ENCODE data around the gene CRIP2. TPM values are rescaled to one million over a fixed set of nuclear protein-coding genes. Genes with fewer than 3 reads are reported as not detected.

CRIP2 gene
- total and polyA plus RNA-seq, 2 of the 13 experiments (the other 11 are each of a cell fraction or from before 2014, with no cell fraction given): 31.6 to 37.9 TPM

DNA sequence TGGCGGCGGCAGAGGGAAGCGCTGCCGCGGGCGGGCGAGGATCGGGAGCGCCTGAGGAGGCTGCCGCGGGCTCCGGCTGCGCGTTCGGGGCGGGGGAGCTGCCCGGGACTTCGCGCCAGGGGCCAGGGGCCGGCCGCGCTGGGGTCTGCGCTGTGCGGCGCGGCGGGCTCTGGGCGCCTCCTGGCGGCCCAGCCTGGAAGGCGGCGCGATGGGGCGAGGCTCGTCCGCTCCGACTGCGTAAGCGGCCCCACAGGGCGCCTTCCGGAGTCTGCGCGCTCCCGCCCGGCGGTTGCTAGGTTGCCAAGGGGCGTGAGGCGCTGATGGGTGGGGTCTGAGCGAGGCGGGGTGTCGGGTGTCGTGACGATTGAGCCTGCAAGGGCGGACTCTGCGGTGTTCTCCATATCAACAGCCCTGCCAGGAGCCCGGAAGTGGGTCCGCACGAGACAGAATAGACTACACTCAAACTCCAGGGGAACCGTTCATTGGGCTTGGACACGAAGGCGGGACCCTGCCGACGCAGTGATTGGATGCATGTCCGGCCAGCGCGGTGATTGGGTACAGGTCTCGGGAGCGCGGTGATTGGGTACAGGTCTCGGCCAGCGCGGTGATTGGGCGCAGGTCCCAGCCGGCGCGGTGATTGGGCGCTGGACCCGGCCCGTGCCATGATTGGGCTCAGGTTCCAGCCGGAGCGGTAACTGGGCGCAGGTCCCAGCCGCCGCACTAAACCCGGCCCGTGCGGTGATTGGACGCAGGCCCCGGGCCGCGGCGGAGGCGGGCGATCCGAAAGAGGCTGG is 16.1 kb downstream of the CRIP2 start, which contains the start of gene TEDC1 (continued):
- TF ChIP-seq, protein P1, sequence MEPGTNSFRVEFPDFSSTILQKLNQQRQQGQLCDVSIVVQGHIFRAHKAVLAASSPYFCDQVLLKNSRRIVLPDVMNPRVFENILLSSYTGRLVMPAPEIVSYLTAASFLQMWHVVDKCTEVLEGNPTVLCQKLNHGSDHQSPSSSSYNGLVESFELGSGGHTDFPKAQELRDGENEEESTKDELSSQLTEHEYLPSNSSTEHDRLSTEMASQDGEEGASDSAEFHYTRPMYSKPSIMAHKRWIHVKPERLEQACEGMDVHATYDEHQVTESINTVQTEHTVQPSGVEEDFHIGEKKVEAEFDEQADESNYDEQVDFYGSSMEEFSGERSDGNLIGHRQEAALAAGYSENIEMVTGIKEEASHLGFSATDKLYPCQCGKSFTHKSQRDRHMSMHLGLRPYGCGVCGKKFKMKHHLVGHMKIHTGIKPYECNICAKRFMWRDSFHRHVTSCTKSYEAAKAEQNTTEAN (CRISPR knock-in tag; conservative IDR thresholded peaks at IDR 0.05): peak; percentile 64
- peak; percentile 44; the same call in 1 of the 2 replicates for TF ChIP-seq ZNF83 (CRISPR knock-in tag; IDR thresholded peaks at IDR 0.05; ENCODE audit: borderline replicate concordance)
- no peak for TF ChIP-seq EZH2 (conservative IDR thresholded peaks at IDR 0.05; ENCODE audit: low read depth, low read length)
- TF ChIP-seq PITX1 (CRISPR knock-in tag; IDR thresholded peaks at IDR 0.05): peak; percentile 44; the same call in 1 of the 2 replicates
- TF ChIP-seq SP1 (IDR thresholded peaks at IDR 0.05): no peak
- peak; percentile 57; the same call in 1 of the 2 replicates for TF ChIP-seq SP1 (CRISPR knock-in tag; IDR thresholded peaks at IDR 0.05)
- peak; percentile 92 for TF ChIP-seq SAFB2 (CRISPR knock-in tag; IDR thresholded peaks at IDR 0.05; ENCODE audit: borderline replicate concordance, low read depth)
- TF ChIP-seq, protein P2, sequence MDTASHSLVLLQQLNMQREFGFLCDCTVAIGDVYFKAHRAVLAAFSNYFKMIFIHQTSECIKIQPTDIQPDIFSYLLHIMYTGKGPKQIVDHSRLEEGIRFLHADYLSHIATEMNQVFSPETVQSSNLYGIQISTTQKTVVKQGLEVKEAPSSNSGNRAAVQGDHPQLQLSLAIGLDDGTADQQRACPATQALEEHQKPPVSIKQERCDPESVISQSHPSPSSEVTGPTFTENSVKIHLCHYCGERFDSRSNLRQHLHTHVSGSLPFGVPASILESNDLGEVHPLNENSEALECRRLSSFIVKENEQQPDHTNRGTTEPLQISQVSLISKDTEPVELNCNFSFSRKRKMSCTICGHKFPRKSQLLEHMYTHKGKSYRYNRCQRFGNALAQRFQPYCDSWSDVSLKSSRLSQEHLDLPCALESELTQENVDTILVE (CRISPR knock-in tag; IDR thresholded peaks at IDR 0.05): 0 out of 2 replicates have a peak, but pooled peaks have one; percentile 57
- peak; percentile 61 for TF ChIP-seq KMT2B (CRISPR knock-in tag; IDR thresholded peaks at IDR 0.05)
- no peak for TF ChIP-seq ZNF256 (CRISPR knock-in tag; conservative IDR thresholded peaks at IDR 0.05)
- peak; percentile 97 for TF ChIP-seq RFXAP (CRISPR knock-in tag; IDR thresholded peaks at IDR 0.05; ENCODE audit: borderline replicate concordance)
- peak; percentile 52; the same call in 1 of the 2 replicates for TF ChIP-seq HNF4G (IDR thresholded peaks at IDR 0.05; ENCODE audit: borderline replicate concordance, low read depth, low read length)
- 0 out of 2 replicates have a peak, but pooled peaks have one; percentile 7 for TF ChIP-seq HNF4G (CRISPR knock-in tag; IDR thresholded peaks at IDR 0.05; ENCODE audit: borderline replicate concordance, low read depth)
- TF ChIP-seq TCF12 (IDR thresholded peaks at IDR 0.05): no peak
- TF ChIP-seq TCF12 (CRISPR knock-in tag; IDR thresholded peaks at IDR 0.05): no peak
- TF ChIP-seq, protein P3, sequence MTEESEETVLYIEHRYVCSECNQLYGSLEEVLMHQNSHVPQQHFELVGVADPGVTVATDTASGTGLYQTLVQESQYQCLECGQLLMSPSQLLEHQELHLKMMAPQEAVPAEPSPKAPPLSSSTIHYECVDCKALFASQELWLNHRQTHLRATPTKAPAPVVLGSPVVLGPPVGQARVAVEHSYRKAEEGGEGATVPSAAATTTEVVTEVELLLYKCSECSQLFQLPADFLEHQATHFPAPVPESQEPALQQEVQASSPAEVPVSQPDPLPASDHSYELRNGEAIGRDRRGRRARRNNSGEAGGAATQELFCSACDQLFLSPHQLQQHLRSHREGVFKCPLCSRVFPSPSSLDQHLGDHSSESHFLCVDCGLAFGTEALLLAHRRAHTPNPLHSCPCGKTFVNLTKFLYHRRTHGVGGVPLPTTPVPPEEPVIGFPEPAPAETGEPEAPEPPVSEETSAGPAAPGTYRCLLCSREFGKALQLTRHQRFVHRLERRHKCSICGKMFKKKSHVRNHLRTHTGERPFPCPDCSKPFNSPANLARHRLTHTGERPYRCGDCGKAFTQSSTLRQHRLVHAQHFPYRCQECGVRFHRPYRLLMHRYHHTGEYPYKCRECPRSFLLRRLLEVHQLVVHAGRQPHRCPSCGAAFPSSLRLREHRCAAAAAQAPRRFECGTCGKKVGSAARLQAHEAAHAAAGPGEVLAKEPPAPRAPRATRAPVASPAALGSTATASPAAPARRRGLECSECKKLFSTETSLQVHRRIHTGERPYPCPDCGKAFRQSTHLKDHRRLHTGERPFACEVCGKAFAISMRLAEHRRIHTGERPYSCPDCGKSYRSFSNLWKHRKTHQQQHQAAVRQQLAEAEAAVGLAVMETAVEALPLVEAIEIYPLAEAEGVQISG (CRISPR knock-in tag; IDR thresholded peaks at IDR 0.05): peak; percentile 84
- 0 out of 2 replicates have a peak, but pooled peaks have one; percentile 13 for TF ChIP-seq SOX13 (IDR thresholded peaks at IDR 0.05)
- 0 out of 4 replicates have a peak, but pooled peaks of 1 of the 2 experiments have one; percentile 2 for TF ChIP-seq SOX13 (CRISPR knock-in tag; conservative IDR thresholded peaks at IDR 0.05 in 1 of 2, IDR thresholded peaks at IDR 0.05 in 1 of 2)
- peak; percentile 51; the same call in 1 of the 2 replicates for TF ChIP-seq KAT7 (CRISPR knock-in tag; IDR thresholded peaks at IDR 0.05; ENCODE audit: borderline replicate concordance)
- peak; percentile 3; the same call in 1 of the 2 replicates for TF ChIP-seq CHD2 (IDR thresholded peaks at IDR 0.05; ENCODE audit: low read depth, low read length)
- TF ChIP-seq ZNF558 (CRISPR knock-in tag; IDR thresholded peaks at IDR 0.05; ENCODE audit: borderline replicate concordance): peak; percentile 62; the same call in 1 of the 2 replicates
- no peak for TF ChIP-seq ZMYM3 (CRISPR knock-in tag; IDR thresholded peaks at IDR 0.05)
- peak; percentile 82 for TF ChIP-seq CREB1 (IDR thresholded peaks at IDR 0.05)
- no peak for TF ChIP-seq CREB1 (CRISPR knock-in tag; IDR thresholded peaks at IDR 0.05)

Data from HepG2 (cell line).